Activated gamma-delta T cell treated with Interleukin-2 at 50 U/mL for 16 hours (primary cell): ENCODE results near the gene MPO.

Source experiments
- DNase-seq: peaks from one replicate; pipeline ENCODE4 v3.0.0-alpha.2; 2020

MPO gene

DNA sequence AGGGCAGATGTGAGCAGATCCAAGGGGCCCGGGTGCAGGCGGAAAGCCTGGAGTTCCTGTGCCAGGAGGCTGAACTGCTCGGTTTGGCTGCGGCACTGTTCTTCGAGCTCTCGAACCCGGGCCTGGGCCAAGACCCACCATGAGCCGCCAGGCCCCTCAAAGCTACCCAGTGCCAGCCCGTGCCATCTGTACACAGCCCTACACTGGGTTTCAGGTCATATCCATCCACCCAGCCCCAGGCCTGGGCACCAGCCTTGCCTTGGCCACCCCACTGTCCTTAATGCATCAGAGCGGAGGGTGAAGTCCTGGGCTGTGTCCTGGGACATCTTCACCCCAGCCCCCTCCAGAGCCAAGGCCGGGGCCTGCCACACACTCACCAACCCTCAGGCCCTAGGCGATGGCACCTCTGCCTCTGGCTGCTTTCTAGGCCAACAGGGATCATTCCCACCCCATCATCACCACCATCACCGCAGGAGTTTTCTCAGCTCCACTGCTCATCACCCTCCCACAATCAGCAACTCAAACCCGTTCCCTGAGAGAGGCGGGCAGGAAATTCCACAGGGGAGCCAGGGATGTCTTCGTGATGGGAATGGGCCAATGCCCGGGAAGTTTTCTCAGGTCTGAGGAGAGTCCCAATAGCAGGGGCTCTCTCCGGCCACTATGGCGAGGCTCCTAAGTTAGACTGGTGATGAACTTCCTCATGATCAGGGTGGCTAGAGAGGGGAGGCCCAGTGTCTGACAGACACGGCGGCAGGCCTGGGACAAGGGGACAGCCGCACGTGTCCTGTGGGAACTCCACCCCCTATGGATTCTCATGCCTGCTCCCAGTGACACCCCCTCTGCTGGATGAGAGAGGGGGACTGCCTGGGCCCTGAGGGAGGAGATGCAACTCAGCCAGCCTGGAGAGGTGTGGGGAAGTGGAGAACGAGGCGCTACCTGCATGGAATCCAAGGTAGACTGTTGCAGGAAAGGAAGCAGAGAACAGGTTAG is 38.7 kb upstream of the MPO start:
- peak; percentile 3 for DNase-seq

DNA sequence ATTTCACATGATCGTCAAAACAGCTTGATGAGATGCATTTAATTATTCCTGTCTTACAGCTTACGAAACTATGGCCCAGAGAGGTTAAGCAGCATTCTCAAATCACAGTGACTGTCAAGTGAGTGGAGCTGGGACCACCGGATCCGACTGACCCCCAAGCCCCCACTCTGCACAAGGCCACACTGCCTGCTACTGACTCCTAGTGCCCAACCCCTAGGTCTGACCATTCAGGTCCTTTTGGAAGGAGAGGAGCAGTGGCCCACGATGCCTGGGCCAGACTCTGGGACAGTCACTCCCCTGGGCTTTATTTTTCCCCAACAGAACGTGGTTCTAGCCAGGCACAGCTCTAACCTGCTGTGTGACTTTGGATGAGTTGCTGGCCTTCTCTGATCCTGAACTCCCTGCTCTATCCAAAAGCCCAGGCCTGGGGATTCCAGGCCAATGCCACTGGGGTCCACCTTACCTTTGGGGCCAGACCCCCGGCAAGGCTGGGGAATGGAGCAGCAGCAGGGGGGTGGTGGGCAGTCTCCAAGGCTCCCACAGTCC is 38.0 kb upstream of the MPO start:
- DNase-seq, result no peak

DNA sequence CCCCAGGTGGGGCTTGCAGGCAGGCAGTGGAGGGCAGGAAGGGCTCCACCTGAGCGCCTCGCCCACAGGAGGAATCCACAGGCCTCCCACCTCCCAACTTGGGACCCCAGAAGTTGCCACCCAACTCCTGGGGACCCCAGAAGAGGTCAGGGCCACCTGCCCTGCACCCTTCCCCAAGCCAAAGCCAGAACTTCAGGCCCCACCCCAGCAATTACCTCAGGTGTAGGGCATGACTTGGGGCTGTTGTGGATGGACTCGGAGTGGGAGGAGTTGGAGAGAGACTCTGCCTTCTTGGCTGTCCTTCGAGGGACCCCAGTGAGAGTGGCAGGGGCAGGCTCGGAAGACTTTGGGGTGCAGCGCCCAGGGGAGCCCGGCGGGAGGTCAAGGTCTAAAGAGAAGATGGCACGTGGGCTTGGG is 37.3 kb upstream of the MPO start:
- peak; percentile 2 for DNase-seq

GRCh38 chr17:58317421-58318064 is 36.8 kb upstream of the MPO start:
- DNase-seq, result peak; percentile 72

DNA sequence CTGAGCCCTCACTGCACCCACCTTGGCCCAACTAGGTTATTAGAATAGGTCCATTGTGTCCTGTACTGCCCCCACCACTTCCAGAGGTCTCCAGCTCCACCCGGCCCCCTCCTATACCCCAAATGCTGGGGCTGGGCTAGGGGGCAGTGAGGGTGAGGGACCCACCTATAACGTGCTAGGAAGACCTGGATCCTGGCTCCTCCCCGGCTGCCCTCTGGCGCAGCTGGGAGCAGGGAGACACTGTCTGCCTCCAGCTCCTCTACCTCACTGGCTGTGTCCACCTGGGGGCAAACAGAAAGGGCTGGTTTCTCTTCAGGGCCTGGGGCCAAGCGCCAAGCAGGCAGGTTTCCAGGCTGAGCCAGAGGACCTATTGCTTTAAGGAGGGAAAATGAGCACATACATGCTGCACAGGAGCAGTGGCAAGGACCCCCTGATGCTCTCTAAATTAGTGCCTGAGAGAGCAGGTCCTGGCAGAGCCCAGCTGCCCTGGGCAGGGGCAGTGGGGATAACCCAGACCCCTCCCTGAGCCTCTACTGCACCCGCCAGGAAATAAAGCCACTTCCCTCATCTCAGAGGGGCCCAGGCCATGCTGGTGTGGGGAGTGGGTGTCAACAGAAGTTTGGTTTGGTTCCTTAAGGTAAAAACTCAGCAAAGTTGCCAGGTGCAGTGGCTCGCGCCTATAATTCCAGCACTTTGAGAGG is 35.7 kb upstream of the MPO start:
- no peak for DNase-seq

DNA sequence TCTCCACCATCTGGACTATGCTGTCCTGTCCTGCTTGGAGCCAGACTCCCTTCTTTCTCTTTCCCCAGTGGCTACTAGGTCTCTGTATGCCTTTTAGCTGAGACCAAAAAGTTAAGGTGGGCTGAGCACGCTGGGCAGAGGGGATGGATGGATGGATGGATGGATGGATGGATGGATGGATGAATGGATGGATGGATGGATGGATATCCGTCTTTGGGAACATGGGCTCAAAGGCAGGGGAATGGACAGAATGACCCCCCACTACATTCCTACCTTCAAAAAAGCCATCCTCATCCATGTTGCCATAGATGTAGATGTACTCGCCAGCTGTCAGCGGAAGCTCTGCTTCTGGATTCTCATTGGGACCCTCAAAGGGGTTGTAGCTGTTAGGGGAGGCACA is 35.0 kb upstream of the MPO start:
- DNase-seq, result no peak

GRCh38 chr17:58315281-58315711 is 34.6 kb upstream of the MPO start:
- no peak for DNase-seq

- no peak for DNase-seq
These were observed 33.9 kb upstream of the MPO start for GRCh38 chr17:58314706-58315015.

- DNase-seq, result no peak
These were observed 33.3 kb upstream of the MPO start for GRCh38 chr17:58313815-58314705.

- DNase-seq, result no peak
These were observed 32.1 kb upstream of the MPO start for GRCh38 chr17:58312829-58313228.

GRCh38 chr17:58312021-58312630 is 31.4 kb upstream of the MPO start:
- DNase-seq, result no peak

- no peak for DNase-seq
These were observed 30.7 kb upstream of the MPO start for GRCh38 chr17:58311429-58311894.

- no peak for DNase-seq
These were observed 30.0 kb upstream of the MPO start for GRCh38 chr17:58310511-58311428.

- DNase-seq, result no peak
These were observed 29.2 kb upstream of the MPO start for GRCh38 chr17:58309918-58310259.

- no peak for DNase-seq
These were observed 28.5 kb upstream of the MPO start for GRCh38 chr17:58308985-58309917.

DNA sequence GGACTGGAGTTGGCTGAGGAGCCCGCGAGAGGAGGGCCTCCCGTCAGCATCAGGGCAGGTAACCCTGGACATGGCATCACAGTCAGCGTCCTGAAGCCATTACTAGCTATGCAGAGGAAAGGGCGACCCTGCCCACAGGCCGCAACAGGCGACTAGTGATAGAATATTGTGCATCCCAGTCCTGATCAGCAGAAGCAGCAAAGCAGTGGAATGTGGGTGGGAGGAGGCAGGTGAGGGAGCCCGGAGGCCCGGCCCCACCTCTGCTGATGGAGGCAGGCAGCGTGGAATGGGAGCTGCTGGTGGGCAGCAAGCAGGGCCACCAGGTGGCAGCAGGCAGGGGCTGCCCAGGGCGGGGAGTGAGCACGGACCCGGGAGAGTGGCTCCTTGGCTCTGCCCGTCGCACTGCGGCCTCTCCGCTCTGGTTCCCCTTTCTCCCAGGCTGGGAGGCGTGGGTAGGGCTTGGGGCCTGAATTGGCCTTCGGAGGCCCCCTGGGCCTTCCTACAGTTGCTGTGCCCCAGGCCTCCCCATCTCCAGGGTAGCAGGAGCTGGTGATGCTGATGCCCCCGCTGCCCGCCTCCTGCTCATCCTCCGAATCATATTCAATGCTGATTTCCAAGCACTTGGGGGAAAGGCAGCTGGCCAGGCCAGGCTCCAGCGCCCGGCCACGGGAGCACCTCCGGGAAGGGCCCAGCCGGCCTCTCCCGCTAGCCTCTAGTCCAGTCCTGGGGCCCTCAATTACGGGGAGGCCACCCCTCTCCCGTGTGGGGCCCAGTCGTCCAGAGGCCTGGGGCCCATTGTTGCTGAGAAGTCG is 27.6 kb upstream of the MPO start:
- peak; percentile 3 for DNase-seq

- DNase-seq, result no peak
These were observed 26.9 kb upstream of the MPO start for GRCh38 chr17:58307468-58308172.
